HG03097 (cell line): ENCODE results near the gene PDE9A.

ENCODE experiments used
- ATAC-seq: cut with Tn5 transposase; IDR thresholded peaks from one replicate; pipeline ENCODE4 v1.9.1; 2021; ENCODE audit not compliant: unreplicated experiment, low FRiP score

Gene PDE9A

GRCh38 chr21:42641311-42642218, 11.9 kb upstream of the PDE9A start:
- no peak for ATAC-seq

GRCh38 chr21:42642219-42642745, 11.1 kb upstream of the PDE9A start:
- ATAC-seq = no peak

- ATAC-seq = no peak
Observed at GRCh38 chr21:42644223-42645208, 8.9 kb upstream of the PDE9A start.

GRCh38 chr21:42645211-42646075, 8.0 kb upstream of the PDE9A start:
- no peak for ATAC-seq

- no peak for ATAC-seq
Observed at GRCh38 chr21:42646076-42646825, 7.2 kb upstream of the PDE9A start.

GRCh38 chr21:42646836-42647235, 6.6 kb upstream of the PDE9A start:
- ATAC-seq = no peak

GRCh38 chr21:42648606-42649005, 4.8 kb upstream of the PDE9A start:
- no peak for ATAC-seq

GRCh38 chr21:42649122-42650032, 4.0 kb upstream of the PDE9A start:
- ATAC-seq = no peak

GRCh38 chr21:42650033-42650370, 3.4 kb upstream of the PDE9A start:
- no peak for ATAC-seq

GRCh38 chr21:42650441-42651421, 2.7 kb upstream of the PDE9A start:
- no peak for ATAC-seq

GRCh38 chr21:42651515-42652401, 1.7 kb upstream of the PDE9A start:
- no peak for ATAC-seq

GRCh38 chr21:42652527-42653230, 742 bp upstream of the PDE9A start:
- no peak for ATAC-seq

GRCh38 chr21:42654179-42654912, 925 bp downstream of the PDE9A start:
- no peak for ATAC-seq

- no peak for ATAC-seq
Observed at GRCh38 chr21:42654913-42655795, 1.7 kb downstream of the PDE9A start.
